ENCODE results near the gene PLPPR3. TPM values are rescaled to one million over a fixed set of nuclear protein-coding genes. Genes with fewer than 3 reads are reported as not detected.

Gene PLPPR3
- polyA plus RNA-seq, 1 donor from 2014 or later: 239 TPM

DNA sequence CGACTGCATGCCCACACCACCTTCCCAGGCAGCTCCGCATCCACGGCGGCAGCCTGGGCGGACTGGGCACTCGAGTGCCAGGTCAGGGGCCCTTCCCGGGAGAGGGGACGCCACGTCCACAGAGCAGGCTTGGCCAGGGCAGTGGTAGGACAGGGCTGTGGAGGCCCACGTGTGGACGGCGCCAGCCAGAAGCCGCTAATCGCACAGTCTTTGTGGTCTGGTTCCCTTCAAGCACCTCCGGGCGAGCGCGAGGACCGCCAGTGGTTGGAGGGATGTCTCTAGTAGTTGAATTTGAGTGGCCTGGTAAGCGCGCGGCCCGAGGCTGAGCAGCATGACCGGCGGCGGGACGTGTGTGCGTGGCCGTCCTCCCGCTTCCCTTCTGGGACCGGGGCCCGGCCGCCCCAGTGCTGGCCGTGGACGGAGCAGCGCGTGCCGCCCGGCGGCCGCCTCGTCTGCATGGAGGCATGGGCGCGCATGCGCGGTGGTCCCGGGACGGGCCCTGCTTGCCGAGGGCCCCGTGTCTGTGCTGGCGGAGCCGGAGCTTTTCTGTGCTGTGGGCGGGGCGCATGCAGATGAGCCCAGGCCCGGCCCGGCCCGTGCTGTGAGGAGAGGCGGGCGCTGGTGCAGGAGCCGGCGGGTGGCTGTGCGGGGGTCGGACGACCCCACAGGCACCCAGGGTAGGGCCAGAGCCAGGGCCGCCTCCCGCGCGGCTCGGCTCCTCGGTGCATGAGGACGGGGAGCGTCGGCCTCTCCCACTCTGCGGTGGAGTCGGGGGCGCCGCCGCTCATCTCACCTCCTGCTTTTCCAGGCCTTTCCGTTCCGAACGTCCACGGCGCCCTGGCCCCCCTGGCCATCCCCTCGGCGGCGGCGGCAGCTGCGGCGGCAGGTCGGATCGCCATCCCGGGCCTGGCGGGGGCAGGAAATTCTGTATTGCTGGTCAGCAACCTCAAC, 15.9 kb downstream of the PLPPR3 start:
- no peak overlapping the region for H3K27ac ChIP-seq (ENCODE audit: low read length)
- no peak overlapping the region for H3K4me3 ChIP-seq (ENCODE audit: low read length)
- H3K9me3 ChIP-seq (ENCODE audit: low read length): no peaks in the 10 kb centered on the region
- no peak overlapping the region for H3K9ac ChIP-seq (ENCODE audit: low read length)
- peaks cover 32% of the 10 kb centered on the region for H4K20me1 ChIP-seq (ENCODE audit: insufficient read depth)
- no peak for TF ChIP-seq MXI1 (conservative IDR thresholded peaks at IDR 0.05; ENCODE audit: poor library complexity, severe bottlenecking)
- TF ChIP-seq POLR2AphosphoS5 (IDR thresholded peaks at IDR 0.05): peak; percentile 9
- H3F3A ChIP-seq (ENCODE audit: insufficient read depth, low read length, poor library complexity, severe bottlenecking): no peaks in the 10 kb centered on the region
- H3K4me2 ChIP-seq (ENCODE audit: low read length): no peak overlapping the region
- H3K9me2 ChIP-seq (ENCODE audit: insufficient read depth, low read length): no peaks in the 10 kb centered on the region
- no peak overlapping the region for H2AFZ ChIP-seq (ENCODE audit: low read depth, low read length)
- H3K79me2 ChIP-seq (replicated peaks; ENCODE audit: insufficient read depth, low read length): peaks cover 34% of the 10 kb centered on the region
- H3K36me3 ChIP-seq (ENCODE audit: insufficient read depth, low read length): no peaks in the 10 kb centered on the region
- H3K27me3 ChIP-seq (ENCODE audit: insufficient read depth, low read depth, low read length): no peaks in the 10 kb centered on the region

DNA sequence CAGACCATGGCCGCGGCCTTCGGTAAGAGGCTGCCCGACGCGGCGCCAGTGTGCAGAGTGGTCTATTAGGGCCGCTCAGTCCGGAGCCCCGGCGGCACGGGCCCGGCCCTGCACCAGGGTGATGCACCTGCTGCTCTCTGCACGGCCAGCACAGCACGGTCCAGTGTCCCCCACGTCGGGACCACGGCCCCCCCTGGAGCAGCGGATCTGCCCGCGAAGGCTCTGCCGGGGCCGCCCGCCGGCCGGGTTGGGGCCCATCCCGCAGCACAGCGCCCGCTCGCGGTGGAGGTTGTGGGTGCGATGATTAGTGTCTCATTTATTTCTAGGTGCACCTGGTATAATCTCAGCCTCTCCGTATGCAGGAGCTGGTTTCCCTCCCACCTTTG, 16.6 kb downstream of the PLPPR3 start:
- Histone ChIP-seq H3K79me2 (replicated peaks; ENCODE audit: insufficient read depth, low read length) (peaks cover 40% of the 10 kb centered on the region), H3K9me2 (ENCODE audit: insufficient read depth, low read length) (no peaks in the 10 kb centered on the region), H3K4me2 (ENCODE audit: low read length) (no peak overlapping the region), H3F3A (ENCODE audit: insufficient read depth, low read length, poor library complexity, severe bottlenecking) (no peaks in the 10 kb centered on the region), H3K27ac (ENCODE audit: low read length) (no peak overlapping the region), H3K4me3 (ENCODE audit: low read length) (no peak overlapping the region), H2AFZ (ENCODE audit: low read depth, low read length) (no peak overlapping the region), H3K9me3 (ENCODE audit: low read length) (no peaks in the 10 kb centered on the region), H3K36me3 (ENCODE audit: insufficient read depth, low read length) (no peaks in the 10 kb centered on the region), H3K27me3 (ENCODE audit: insufficient read depth, low read depth, low read length) (no peaks in the 10 kb centered on the region), H4K20me1 (ENCODE audit: insufficient read depth) (peaks cover 32% of the 10 kb centered on the region), H3K9ac (ENCODE audit: low read length) (no peak overlapping the region)
- TF ChIP-seq, protein P1, sequence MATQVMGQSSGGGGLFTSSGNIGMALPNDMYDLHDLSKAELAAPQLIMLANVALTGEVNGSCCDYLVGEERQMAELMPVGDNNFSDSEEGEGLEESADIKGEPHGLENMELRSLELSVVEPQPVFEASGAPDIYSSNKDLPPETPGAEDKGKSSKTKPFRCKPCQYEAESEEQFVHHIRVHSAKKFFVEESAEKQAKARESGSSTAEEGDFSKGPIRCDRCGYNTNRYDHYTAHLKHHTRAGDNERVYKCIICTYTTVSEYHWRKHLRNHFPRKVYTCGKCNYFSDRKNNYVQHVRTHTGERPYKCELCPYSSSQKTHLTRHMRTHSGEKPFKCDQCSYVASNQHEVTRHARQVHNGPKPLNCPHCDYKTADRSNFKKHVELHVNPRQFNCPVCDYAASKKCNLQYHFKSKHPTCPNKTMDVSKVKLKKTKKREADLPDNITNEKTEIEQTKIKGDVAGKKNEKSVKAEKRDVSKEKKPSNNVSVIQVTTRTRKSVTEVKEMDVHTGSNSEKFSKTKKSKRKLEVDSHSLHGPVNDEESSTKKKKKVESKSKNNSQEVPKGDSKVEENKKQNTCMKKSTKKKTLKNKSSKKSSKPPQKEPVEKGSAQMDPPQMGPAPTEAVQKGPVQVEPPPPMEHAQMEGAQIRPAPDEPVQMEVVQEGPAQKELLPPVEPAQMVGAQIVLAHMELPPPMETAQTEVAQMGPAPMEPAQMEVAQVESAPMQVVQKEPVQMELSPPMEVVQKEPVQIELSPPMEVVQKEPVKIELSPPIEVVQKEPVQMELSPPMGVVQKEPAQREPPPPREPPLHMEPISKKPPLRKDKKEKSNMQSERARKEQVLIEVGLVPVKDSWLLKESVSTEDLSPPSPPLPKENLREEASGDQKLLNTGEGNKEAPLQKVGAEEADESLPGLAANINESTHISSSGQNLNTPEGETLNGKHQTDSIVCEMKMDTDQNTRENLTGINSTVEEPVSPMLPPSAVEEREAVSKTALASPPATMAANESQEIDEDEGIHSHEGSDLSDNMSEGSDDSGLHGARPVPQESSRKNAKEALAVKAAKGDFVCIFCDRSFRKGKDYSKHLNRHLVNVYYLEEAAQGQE (IDR thresholded peaks at IDR 0.05; ENCODE audit: borderline replicate concordance): no peak
- no peak for TF ChIP-seq RAD21 (conservative IDR thresholded peaks at IDR 0.05)

DNA sequence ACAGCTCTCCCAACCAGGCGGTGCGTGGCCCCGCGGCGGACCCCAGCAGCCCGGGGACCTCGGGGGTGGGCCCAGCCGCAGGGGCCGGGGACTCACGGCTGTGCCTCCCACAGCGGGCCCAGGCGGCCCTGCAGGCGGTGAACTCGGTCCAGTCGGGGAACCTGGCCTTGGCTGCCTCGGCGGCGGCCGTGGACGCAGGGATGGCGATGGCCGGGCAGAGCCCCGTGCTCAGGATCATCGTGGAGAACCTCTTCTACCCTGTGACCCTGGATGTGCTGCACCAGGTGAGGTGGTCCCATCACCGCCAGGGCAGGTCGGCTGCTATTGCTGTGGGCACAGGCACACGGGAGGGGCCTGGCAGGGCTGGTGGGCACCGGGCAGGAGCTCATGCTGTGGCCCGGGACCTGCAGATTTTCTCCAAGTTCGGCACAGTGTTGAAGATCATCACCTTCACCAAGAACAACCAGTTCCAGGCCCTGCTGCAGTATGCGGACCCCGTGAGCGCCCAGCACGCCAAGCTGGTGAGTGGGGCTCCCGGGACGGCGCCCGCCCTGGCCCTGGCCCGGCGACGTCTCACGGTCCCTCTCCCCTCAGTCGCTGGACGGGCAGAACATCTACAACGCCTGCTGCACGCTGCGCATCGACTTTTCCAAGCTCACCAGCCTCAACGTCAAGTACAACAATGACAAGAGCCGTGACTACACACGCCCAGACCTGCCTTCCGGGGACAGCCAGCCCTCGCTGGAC, 17.2 kb downstream of the PLPPR3 start:
- Histone ChIP-seq H3F3A (ENCODE audit: insufficient read depth, low read length, poor library complexity, severe bottlenecking) (no peaks in the 10 kb centered on the region), H3K4me3 (ENCODE audit: low read length) (no peak overlapping the region), H3K27me3 (ENCODE audit: insufficient read depth, low read depth, low read length) (no peaks in the 10 kb centered on the region), H3K4me2 (ENCODE audit: low read length) (no peak overlapping the region), H3K9ac (ENCODE audit: low read length) (no peak overlapping the region), H3K9me2 (ENCODE audit: insufficient read depth, low read length) (no peaks in the 10 kb centered on the region), H3K27ac (ENCODE audit: low read length) (no peak overlapping the region), H4K20me1 (ENCODE audit: insufficient read depth) (peaks cover 33% of the 10 kb centered on the region), H3K9me3 (ENCODE audit: low read length) (no peaks in the 10 kb centered on the region), H2AFZ (ENCODE audit: low read depth, low read length) (no peak overlapping the region), H3K36me3 (ENCODE audit: insufficient read depth, low read length) (no peaks in the 10 kb centered on the region), H3K79me2 (replicated peaks; ENCODE audit: insufficient read depth, low read length) (peaks cover 46% of the 10 kb centered on the region)
- no peak for TF ChIP-seq POLR2AphosphoS5 (IDR thresholded peaks at IDR 0.05)
- TF ChIP-seq, protein P2, sequence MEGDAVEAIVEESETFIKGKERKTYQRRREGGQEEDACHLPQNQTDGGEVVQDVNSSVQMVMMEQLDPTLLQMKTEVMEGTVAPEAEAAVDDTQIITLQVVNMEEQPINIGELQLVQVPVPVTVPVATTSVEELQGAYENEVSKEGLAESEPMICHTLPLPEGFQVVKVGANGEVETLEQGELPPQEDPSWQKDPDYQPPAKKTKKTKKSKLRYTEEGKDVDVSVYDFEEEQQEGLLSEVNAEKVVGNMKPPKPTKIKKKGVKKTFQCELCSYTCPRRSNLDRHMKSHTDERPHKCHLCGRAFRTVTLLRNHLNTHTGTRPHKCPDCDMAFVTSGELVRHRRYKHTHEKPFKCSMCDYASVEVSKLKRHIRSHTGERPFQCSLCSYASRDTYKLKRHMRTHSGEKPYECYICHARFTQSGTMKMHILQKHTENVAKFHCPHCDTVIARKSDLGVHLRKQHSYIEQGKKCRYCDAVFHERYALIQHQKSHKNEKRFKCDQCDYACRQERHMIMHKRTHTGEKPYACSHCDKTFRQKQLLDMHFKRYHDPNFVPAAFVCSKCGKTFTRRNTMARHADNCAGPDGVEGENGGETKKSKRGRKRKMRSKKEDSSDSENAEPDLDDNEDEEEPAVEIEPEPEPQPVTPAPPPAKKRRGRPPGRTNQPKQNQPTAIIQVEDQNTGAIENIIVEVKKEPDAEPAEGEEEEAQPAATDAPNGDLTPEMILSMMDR (IDR thresholded peaks at IDR 0.05; ENCODE audit: poor library complexity, severe bottlenecking): no peak
- TF ChIP-seq, protein P1 (IDR thresholded peaks at IDR 0.05; ENCODE audit: borderline replicate concordance): no peak
- TF ChIP-seq SMC3 (conservative IDR thresholded peaks at IDR 0.05; ENCODE audit: poor library complexity): no peak
- no peak for TF ChIP-seq TAF1 (IDR thresholded peaks at IDR 0.05; ENCODE audit: low read depth)
- TF ChIP-seq MXI1 (conservative IDR thresholded peaks at IDR 0.05; ENCODE audit: poor library complexity, severe bottlenecking): no peak
- no peak for TF ChIP-seq EZH2 (IDR thresholded peaks at IDR 0.05; ENCODE audit: borderline replicate concordance, insufficient read depth, low read length, poor library complexity, severe bottlenecking)
- TF ChIP-seq RAD21 (conservative IDR thresholded peaks at IDR 0.05): no peak
- TF ChIP-seq EP300 (conservative IDR thresholded peaks at IDR 0.05; ENCODE audit: poor library complexity, severe bottlenecking): no peak
